Aorta (tissue), 5 donors: ENCODE data around the gene SAFB. TPM values are rescaled to one million over a fixed set of nuclear protein-coding genes. Genes with fewer than 3 reads are reported as not detected.

ENCODE experiments used
- ATAC-seq: fragments of 200-7000 bp; cut with Tn5 transposase; one replicate; pipeline ENCODE4 v1.9.1; 2022; ENCODE audit warnings: moderate library complexity; ENCODE audit not compliant: low FRiP score
- DNase-seq, 2 donors: peaks; one replicate each; pipeline ENCODE4 v3.0.0-alpha.2; 2020
- H3K27ac ChIP-seq, 2 donors: one replicate each; pipeline ENCODE4 v1.5.1; 2013; ENCODE audit warnings: low read length in 2 of 2, mild to moderate bottlenecking in 2 of 2, moderate library complexity in 2 of 2, control low read depth in 1 of 2, inconsistent platforms in 1 of 2, low read depth in 1 of 2
- H3K27me3 ChIP-seq, 2 donors: one replicate each; pipeline ENCODE4 v1.6.1; 2013; ENCODE audit warnings: control low read depth in 1 of 2, low read length in 1 of 2, mild to moderate bottlenecking in 1 of 2, moderate library complexity in 1 of 2; ENCODE audit not compliant: insufficient read depth in 2 of 2, control insufficient read depth in 1 of 2
- H3K36me3 ChIP-seq, 2 donors: one replicate each; pipeline ENCODE4 v1.6.1; 2013; ENCODE audit warnings: control low read depth in 1 of 2, low read length in 1 of 2, mild to moderate bottlenecking in 1 of 2; ENCODE audit not compliant: insufficient read depth in 2 of 2, control insufficient read depth in 1 of 2
- H3K4me1 ChIP-seq, 2 donors: one replicate each; pipeline ENCODE4 v1.6.1; 2013; ENCODE audit warnings: low read length in 2 of 2, control low read depth in 1 of 2, mild to moderate bottlenecking in 1 of 2, moderate library complexity in 1 of 2; ENCODE audit not compliant: insufficient read depth in 2 of 2, control insufficient read depth in 1 of 2
- H3K4me3 ChIP-seq, 2 donors: one replicate each; pipeline ENCODE4 v1.5.1; 2013; ENCODE audit warnings: low read length in 2 of 2, control low read depth in 1 of 2, mild to moderate bottlenecking in 1 of 2
- H3K9me3 ChIP-seq: one replicate; pipeline ENCODE4 v1.6.1; 2013; ENCODE audit warnings: mild to moderate bottlenecking, low read length; ENCODE audit not compliant: control insufficient read depth
- WGBS, 2 donors: extraction: QIAGEN DNeasy Blood & Tissue Kit; methylation state at CpG; one replicate each; pipeline ENCODE4 v1.1.7; 2013; 5-methylcytosine and 5-hydroxymethylcytosine counted together
- intact Hi-C, 2 donors: fragments of 100-400 bp; cut with DNase I; formaldehyde crosslinking; loops; one replicate each; pipeline versions ENCODE4 v1.14.2 to v1.15.0; 2022
- polyA plus RNA-seq, 2 donors: library from polyadenylated mRNA; stranded (reverse); fragments of 200-250 nt; gene quantifications; one replicate each; pipeline ENCODE4 v1.2.3, GENCODE V29; 2013
- total RNA-seq, 2 donors: library from RNA; stranded (reverse); fragmentation: NEBNext Ultra II Directional; extraction: Animal tissue kit (Norgen Biotek cat#: 25700); gene quantifications; one replicate each; pipeline ENCODE4 v1.2.1, GENCODE V29; 2021
- donor health status: healthy with polysubstance abuse.
- donor health status: Bipolar disorder and iron deficiency.
- donor health status: DM: no; HTN: no; CAD: no.
- donor health status: DM: no; HTN: no; CAD: no.
- donor health status: DM: yes; HTN: yes; CAD: no.

SAFB gene
- total and polyA plus RNA-seq, 4 donors: 32.7 to 100 (median 75.8) TPM

GRCh38 chr19:5586300-5587070 lies 36.4 kb upstream of the SAFB start:
- Histone ChIP-seq H3K36me3 (peaks cover 0 to 3% of the 10 kb centered on the region in 2 donors), H3K4me3 (no peak overlapping the region), H3K27me3 (no peaks in the 10 kb centered on the region), H3K4me1 (no peaks in the 10 kb centered on the region), H3K27ac (no peak overlapping the region), H3K9me3 (no peaks in the 10 kb centered on the region)
- DNase-seq: peak in 1 of 2 donors; percentile 48
- no peak for ATAC-seq
- intact Hi-C loops: no loop called here
- WGBS, 2 donors: 54 to 57% methylated on average over 26 of the region's 26 CpGs

GRCh38 chr19:5587071-5587455 lies 35.8 kb upstream of the SAFB start:
- H3K4me3 ChIP-seq: no peak overlapping the region
- no peaks in the 10 kb centered on the region for H3K4me1 ChIP-seq
- peak in 1 of 2 donors; percentile 72 for DNase-seq
- 92 to 95% methylated on average over 16 of the region's 16 CpGs for WGBS, 2 donors
- H3K36me3 ChIP-seq: peaks cover 0 to 3% of the 10 kb centered on the region in 2 donors
- H3K9me3 ChIP-seq: no peaks in the 10 kb centered on the region
- intact Hi-C loops: no loop called here
- no peak overlapping the region for H3K27ac ChIP-seq
- no peak for ATAC-seq
- H3K27me3 ChIP-seq: no peaks in the 10 kb centered on the region

- Histone ChIP-seq H3K36me3 (peaks cover 0 to 7% of the 10 kb centered on the region in 2 donors), H3K9me3 (no peaks in the 10 kb centered on the region), H3K4me3 (no peak overlapping the region), H3K27me3 (no peaks in the 10 kb centered on the region), H3K27ac (no peak overlapping the region), H3K4me1 (no peaks in the 10 kb centered on the region)
- intact Hi-C loops: no loop called here
- no peak for ATAC-seq
- DNase-seq: peak in 1 of 2 donors; percentile 75
- 90 to 91% methylated on average over 16 to 23 of the region's 23 CpGs for WGBS, 2 donors
These were observed 35.2 kb upstream of the SAFB start for GRCh38 chr19:5587661-5588060.

- H3K4me1 ChIP-seq: no peaks in the 10 kb centered on the region
- H3K4me3 ChIP-seq: no peak overlapping the region
- no peaks in the 10 kb centered on the region for H3K27me3 ChIP-seq
- DNase-seq (peak in 1 of 2 donors; percentile 60), ATAC-seq (no peak)
- intact Hi-C loops: no loop called here
- H3K36me3 ChIP-seq: peaks cover 0 to 9% of the 10 kb centered on the region in 2 donors
- H3K27ac ChIP-seq: no peak overlapping the region
- no peaks in the 10 kb centered on the region for H3K9me3 ChIP-seq
- WGBS, 2 donors: 75 to 77% methylated on average over 10 of the region's 10 CpGs
These were observed 34.4 kb upstream of the SAFB start for GRCh38 chr19:5588441-5588840.

DNA sequence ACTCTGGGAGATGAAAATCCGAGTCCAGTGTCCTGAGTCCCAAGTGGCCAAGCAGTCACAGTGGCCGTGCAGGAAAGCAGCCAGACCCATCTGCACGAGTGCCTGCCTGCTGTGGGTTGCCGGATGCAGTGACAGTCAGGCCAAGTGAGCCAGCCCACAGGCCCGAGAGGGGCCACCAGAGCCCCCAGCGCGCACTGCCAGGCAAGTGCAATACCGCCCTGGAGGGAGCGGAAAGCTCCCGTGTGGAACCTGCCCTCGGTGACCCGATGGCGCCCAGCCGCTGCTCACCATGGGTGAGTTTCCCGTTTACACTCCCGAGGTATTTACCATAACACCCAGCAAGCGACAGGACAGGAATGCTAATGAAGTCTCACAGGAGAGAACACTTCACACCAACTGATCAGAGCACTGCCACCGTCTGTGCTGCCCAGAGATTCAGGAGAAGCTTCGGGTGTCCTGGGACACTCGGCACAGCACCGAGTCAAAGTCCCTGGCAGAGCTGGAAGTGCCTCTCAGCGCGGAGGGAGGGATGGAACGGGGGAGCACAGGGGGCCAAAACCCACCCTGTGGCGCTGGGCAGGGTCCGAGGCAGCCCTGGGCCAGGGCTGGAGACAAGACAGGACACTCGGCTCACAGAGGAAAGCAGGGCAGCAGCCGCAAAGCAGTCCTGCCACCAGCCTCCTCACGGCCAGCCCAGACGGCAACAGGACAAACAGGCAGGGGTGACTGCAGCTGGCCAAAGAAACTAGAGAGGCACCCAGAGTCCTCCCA lies 33.8 kb upstream of the SAFB start:
- Histone ChIP-seq H3K27ac (no peak overlapping the region), H3K9me3 (no peaks in the 10 kb centered on the region), H3K36me3 (peaks cover 0 to 13% of the 10 kb centered on the region in 2 donors), H3K27me3 (no peaks in the 10 kb centered on the region), H3K4me1 (no peaks in the 10 kb centered on the region), H3K4me3 (no peak overlapping the region)
- peak; percentile 33 to 67 for DNase-seq
- 74 to 79% methylated on average over 30 of the region's 30 CpGs for WGBS, 2 donors
- no peak for ATAC-seq
- intact Hi-C loops: no loop called here

DNA sequence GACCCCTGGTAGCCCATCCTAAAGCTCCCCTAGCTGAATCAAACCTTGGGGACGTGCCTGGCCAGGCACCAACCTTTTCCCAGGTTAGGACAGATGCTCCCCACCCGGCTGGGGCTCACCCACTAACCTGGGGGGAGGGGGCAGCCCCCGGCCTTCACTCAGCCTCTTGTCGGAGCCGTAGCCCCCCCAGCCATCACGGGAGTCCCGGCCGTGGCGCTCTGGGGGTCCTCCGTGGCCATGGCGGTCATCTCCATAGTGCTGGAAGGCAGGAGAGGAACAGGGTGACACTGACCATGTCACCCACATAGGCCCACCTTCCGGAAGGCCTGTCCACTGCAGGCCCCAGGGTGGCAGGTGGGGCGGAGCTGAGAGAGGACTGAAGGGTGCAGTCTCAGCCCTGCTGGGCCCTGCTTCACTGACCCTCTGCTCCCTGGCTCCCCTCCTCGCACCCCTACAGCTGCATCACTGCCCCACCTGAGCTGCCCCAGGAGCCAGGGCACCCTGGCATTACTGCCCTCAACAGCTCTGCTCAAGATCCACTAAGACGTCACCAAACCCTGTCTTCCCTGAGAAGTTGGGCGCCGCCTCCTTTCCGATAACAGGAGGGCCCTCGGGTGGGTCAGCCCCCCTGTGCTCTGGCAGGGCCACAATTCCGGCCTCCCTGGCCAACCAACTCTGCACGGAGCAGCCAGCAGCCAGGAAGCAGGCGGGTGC lies 32.6 kb upstream of the SAFB start:
- no peak overlapping the region for H3K4me3 ChIP-seq
- intact Hi-C loops: no loop called here
- peaks cover 0 to 17% of the 10 kb centered on the region in 2 donors for H3K36me3 ChIP-seq
- ATAC-seq: no peak
- no peaks in the 10 kb centered on the region for H3K27me3 ChIP-seq
- no peaks in the 10 kb centered on the region for H3K4me1 ChIP-seq
- no peaks in the 10 kb centered on the region for H3K9me3 ChIP-seq
- WGBS, 2 donors: 87 to 89% methylated on average over 22 of the region's 22 CpGs
- no peak overlapping the region for H3K27ac ChIP-seq
- no peak for DNase-seq

- Histone ChIP-seq H3K4me3 (no peak overlapping the region), H3K9me3 (no peaks in the 10 kb centered on the region), H3K27me3 (no peaks in the 10 kb centered on the region), H3K36me3 (peaks cover 0 to 18% of the 10 kb centered on the region in 2 donors), H3K4me1 (no peaks in the 10 kb centered on the region), H3K27ac (no peak overlapping the region)
- intact Hi-C loops: no loop called here
- no peak for DNase-seq
- 89 to 90% methylated on average over 9 of the region's 9 CpGs for WGBS, 2 donors
- no peak for ATAC-seq
These were observed 32.1 kb upstream of the SAFB start for GRCh38 chr19:5590865-5591154.

GRCh38 chr19:5591476-5591875 lies 31.4 kb upstream of the SAFB start:
- peaks cover 0 to 18% of the 10 kb centered on the region in 2 donors for H3K36me3 ChIP-seq
- intact Hi-C loops: no loop called here
- WGBS, 2 donors: 93% methylated on average over 17 of the region's 17 CpGs
- H3K27ac ChIP-seq: no peak overlapping the region
- H3K9me3 ChIP-seq: no peaks in the 10 kb centered on the region
- ATAC-seq (no peak), DNase-seq (peak; percentile 10 to 40)
- H3K4me1 ChIP-seq: no peaks in the 10 kb centered on the region
- no peak overlapping the region for H3K4me3 ChIP-seq
- H3K27me3 ChIP-seq: no peaks in the 10 kb centered on the region
